ENCODE measurements around the gene CACNA2D1. TPM values are rescaled to one million over a fixed set of nuclear protein-coding genes. Genes with fewer than 3 reads are reported as not detected.

CACNA2D1 gene
- total and polyA plus RNA-seq, 7 experiments from 2014 or later, result not detected

GRCh38 chr7:82286096-82286797 is 157.3 kb downstream of the CACNA2D1 start:
- DNase-seq (no peak), ATAC-seq (no peak)
- no peaks in the 10 kb centered on the region for H3K27me3 Mint-ChIP-seq
- ChIA-PET POLR2A (no interaction called here), CTCF (no interaction called here)
- H3K27ac ChIP-seq (ENCODE audit: low read depth, low read length), result no peak overlapping the region
- H3K27me3 ChIP-seq (ENCODE audit: control insufficient read depth in 2 of 2, insufficient read depth in 2 of 2, low read length in 2 of 2), result no peaks in the 10 kb centered on the region
- H3K4me3 ChIP-seq (ENCODE audit: low read length), result no peak overlapping the region
- no peaks in the 10 kb centered on the region for H3K36me3 ChIP-seq (ENCODE audit: control insufficient read depth in 2 of 3, insufficient read depth in 3 of 3, low read length in 3 of 3)
- H3K9me3 ChIP-seq (ENCODE audit: control insufficient read depth in 2 of 3, low read length in 3 of 3), result no peaks in the 10 kb centered on the region
- no peak overlapping the region for H3K4me3 Mint-ChIP-seq
- H3K9me3 Mint-ChIP-seq, result peaks cover 0 to 12% (median 2%) of the 10 kb centered on the region in 11 donors
- H3K4me1 ChIP-seq (ENCODE audit: control insufficient read depth in 2 of 2, insufficient read depth in 2 of 2, low read length in 2 of 2), result no peaks in the 10 kb centered on the region
- H3K27ac Mint-ChIP-seq, result no peak overlapping the region
- H3K36me3 Mint-ChIP-seq, result no peaks in the 10 kb centered on the region
- no peaks in the 10 kb centered on the region for H3K4me1 Mint-ChIP-seq
- intact Hi-C loops (cut with micrococcal nuclease), result no loop called here

GRCh38 chr7:82284936-82285519 is 158.5 kb downstream of the CACNA2D1 start:
- ChIA-PET CTCF (no interaction called here), POLR2A (no interaction called here)
- Histone ChIP-seq H3K36me3 (ENCODE audit: control insufficient read depth in 2 of 3, insufficient read depth in 3 of 3, low read length in 3 of 3) (no peaks in the 10 kb centered on the region), H3K27ac (ENCODE audit: low read depth, low read length) (no peak overlapping the region), H3K27me3 (ENCODE audit: control insufficient read depth in 2 of 2, insufficient read depth in 2 of 2, low read length in 2 of 2) (no peaks in the 10 kb centered on the region), H3K9me3 (ENCODE audit: control insufficient read depth in 2 of 3, low read length in 3 of 3) (no peaks in the 10 kb centered on the region), H3K4me3 (ENCODE audit: low read length) (no peak overlapping the region), H3K4me1 (ENCODE audit: control insufficient read depth in 2 of 2, insufficient read depth in 2 of 2, low read length in 2 of 2) (no peaks in the 10 kb centered on the region)
- DNase-seq (no peak), ATAC-seq (no peak)
- no peaks in the 10 kb centered on the region for H3K27me3 Mint-ChIP-seq
- peaks cover 0 to 12% (median 2%) of the 10 kb centered on the region in 11 donors for H3K9me3 Mint-ChIP-seq
- H3K36me3 Mint-ChIP-seq, result no peaks in the 10 kb centered on the region
- intact Hi-C loops (cut with micrococcal nuclease), result no loop called here
- no peaks in the 10 kb centered on the region for H3K4me1 Mint-ChIP-seq
- H3K4me3 Mint-ChIP-seq, result no peak overlapping the region
- no peak overlapping the region for H3K27ac Mint-ChIP-seq

GRCh38 chr7:82275342-82275741 is 168.2 kb downstream of the CACNA2D1 start:
- Histone ChIP-seq H3K4me3 (ENCODE audit: low read length) (no peak overlapping the region), H3K36me3 (ENCODE audit: control insufficient read depth in 2 of 3, insufficient read depth in 3 of 3, low read length in 3 of 3) (no peaks in the 10 kb centered on the region), H3K9me3 (ENCODE audit: control insufficient read depth in 2 of 3, low read length in 3 of 3) (no peaks in the 10 kb centered on the region), H3K4me1 (ENCODE audit: control insufficient read depth in 2 of 2, insufficient read depth in 2 of 2, low read length in 2 of 2) (no peaks in the 10 kb centered on the region), H3K27ac (ENCODE audit: low read depth, low read length) (no peak overlapping the region), H3K27me3 (ENCODE audit: control insufficient read depth in 2 of 2, insufficient read depth in 2 of 2, low read length in 2 of 2) (no peaks in the 10 kb centered on the region)
- Mint-ChIP-seq H3K9me3 (peaks cover 0 to 4% (median 0%) of the 10 kb centered on the region in 11 donors), H3K27ac (no peak overlapping the region), H3K27me3 (no peaks in the 10 kb centered on the region), H3K4me3 (no peak overlapping the region), H3K4me1 (no peaks in the 10 kb centered on the region), H3K36me3 (no peaks in the 10 kb centered on the region)
- ChIA-PET CTCF (no interaction called here), POLR2A (no interaction called here)
- no peak for ATAC-seq
- intact Hi-C loops (cut with micrococcal nuclease), result no loop called here
- no peak for DNase-seq

- Mint-ChIP-seq H3K4me1 (no peaks in the 10 kb centered on the region), H3K4me3 (no peak overlapping the region), H3K9me3 (peaks cover 0 to 4% (median 0%) of the 10 kb centered on the region in 11 donors), H3K27ac (no peak overlapping the region), H3K36me3 (no peaks in the 10 kb centered on the region), H3K27me3 (no peaks in the 10 kb centered on the region)
- Histone ChIP-seq H3K36me3 (ENCODE audit: control insufficient read depth in 2 of 3, insufficient read depth in 3 of 3, low read length in 3 of 3) (no peaks in the 10 kb centered on the region), H3K9me3 (ENCODE audit: control insufficient read depth in 2 of 3, low read length in 3 of 3) (no peaks in the 10 kb centered on the region), H3K4me1 (ENCODE audit: control insufficient read depth in 2 of 2, insufficient read depth in 2 of 2, low read length in 2 of 2) (no peaks in the 10 kb centered on the region), H3K27ac (ENCODE audit: low read depth, low read length) (no peak overlapping the region), H3K4me3 (ENCODE audit: low read length) (no peak overlapping the region), H3K27me3 (ENCODE audit: control insufficient read depth in 2 of 2, insufficient read depth in 2 of 2, low read length in 2 of 2) (no peaks in the 10 kb centered on the region)
- intact Hi-C loops (cut with micrococcal nuclease), result no loop called here
- ChIA-PET CTCF (no interaction called here), POLR2A (no interaction called here)
- no peak for ATAC-seq
- DNase-seq, result no peak
These were observed 168.9 kb downstream of the CACNA2D1 start for GRCh38 chr7:82274681-82275080.

GRCh38 chr7:82273886-82274285 is 169.7 kb downstream of the CACNA2D1 start:
- ATAC-seq, result no peak
- intact Hi-C loops (cut with micrococcal nuclease), result no loop called here
- Mint-ChIP-seq H3K4me1 (no peaks in the 10 kb centered on the region), H3K27me3 (no peaks in the 10 kb centered on the region), H3K36me3 (no peaks in the 10 kb centered on the region), H3K27ac (no peak overlapping the region), H3K9me3 (peaks cover 0 to 4% (median 0%) of the 10 kb centered on the region in 11 donors), H3K4me3 (peak overlapping the region in 1 of 10 donors; percentile 21)
- no peak overlapping the region for H3K27ac ChIP-seq (ENCODE audit: low read depth, low read length)
- no peak for DNase-seq
- ChIA-PET POLR2A (no interaction called here), CTCF (no interaction called here)
- H3K27me3 ChIP-seq (ENCODE audit: control insufficient read depth in 2 of 2, insufficient read depth in 2 of 2, low read length in 2 of 2), result no peaks in the 10 kb centered on the region
- H3K4me1 ChIP-seq (ENCODE audit: control insufficient read depth in 2 of 2, insufficient read depth in 2 of 2, low read length in 2 of 2), result no peaks in the 10 kb centered on the region
- no peaks in the 10 kb centered on the region for H3K36me3 ChIP-seq (ENCODE audit: control insufficient read depth in 2 of 3, insufficient read depth in 3 of 3, low read length in 3 of 3)
- no peaks in the 10 kb centered on the region for H3K9me3 ChIP-seq (ENCODE audit: control insufficient read depth in 2 of 3, low read length in 3 of 3)
- no peak overlapping the region for H3K4me3 ChIP-seq (ENCODE audit: low read length)

- no peaks in the 10 kb centered on the region for H3K4me1 Mint-ChIP-seq
- H3K36me3 ChIP-seq (ENCODE audit: control insufficient read depth in 2 of 3, insufficient read depth in 3 of 3, low read length in 3 of 3), result no peaks in the 10 kb centered on the region
- intact Hi-C loops (cut with micrococcal nuclease), result no loop called here
- H3K9me3 ChIP-seq (ENCODE audit: control insufficient read depth in 2 of 3, low read length in 3 of 3), result no peaks in the 10 kb centered on the region
- peaks cover 0 to 8% (median 0%) of the 10 kb centered on the region in 11 donors for H3K9me3 Mint-ChIP-seq
- no peak overlapping the region for H3K27ac Mint-ChIP-seq
- H3K4me3 ChIP-seq (ENCODE audit: low read length), result no peak overlapping the region
- ChIA-PET CTCF (no interaction called here), POLR2A (no interaction called here)
- ATAC-seq (no peak), DNase-seq (no peak)
- no peaks in the 10 kb centered on the region for H3K36me3 Mint-ChIP-seq
- H3K4me1 ChIP-seq (ENCODE audit: control insufficient read depth in 2 of 2, insufficient read depth in 2 of 2, low read length in 2 of 2), result no peaks in the 10 kb centered on the region
- no peak overlapping the region for H3K4me3 Mint-ChIP-seq
- no peaks in the 10 kb centered on the region for H3K27me3 ChIP-seq (ENCODE audit: control insufficient read depth in 2 of 2, insufficient read depth in 2 of 2, low read length in 2 of 2)
- H3K27me3 Mint-ChIP-seq, result no peaks in the 10 kb centered on the region
- H3K27ac ChIP-seq (ENCODE audit: low read depth, low read length), result no peak overlapping the region
These were observed 172.7 kb downstream of the CACNA2D1 start for GRCh38 chr7:82270870-82271269.

- Histone ChIP-seq H3K9me3 (ENCODE audit: control insufficient read depth in 2 of 3, low read length in 3 of 3) (no peaks in the 10 kb centered on the region), H3K27ac (ENCODE audit: low read depth, low read length) (no peak overlapping the region), H3K4me3 (ENCODE audit: low read length) (no peak overlapping the region), H3K36me3 (ENCODE audit: control insufficient read depth in 2 of 3, insufficient read depth in 3 of 3, low read length in 3 of 3) (no peaks in the 10 kb centered on the region), H3K4me1 (ENCODE audit: control insufficient read depth in 2 of 2, insufficient read depth in 2 of 2, low read length in 2 of 2) (no peaks in the 10 kb centered on the region), H3K27me3 (ENCODE audit: control insufficient read depth in 2 of 2, insufficient read depth in 2 of 2, low read length in 2 of 2) (no peaks in the 10 kb centered on the region)
- Mint-ChIP-seq H3K27me3 (no peaks in the 10 kb centered on the region), H3K36me3 (no peaks in the 10 kb centered on the region), H3K9me3 (peaks cover 0 to 8% (median 0%) of the 10 kb centered on the region in 11 donors), H3K27ac (no peak overlapping the region), H3K4me3 (no peak overlapping the region), H3K4me1 (no peaks in the 10 kb centered on the region)
- no peak for ATAC-seq
- DNase-seq, result no peak
- CTCF ChIA-PET, result no interaction called here
- intact Hi-C loops (cut with micrococcal nuclease), result no loop called here
- POLR2A ChIA-PET, result no interaction called here
These were observed 174.9 kb downstream of the CACNA2D1 start for GRCh38 chr7:82268632-82269031.

Data from naive thymus-derived CD4-positive, alpha-beta T cell (primary cell).